Endodermal cell (in vitro differentiated cells): ENCODE measurements around the gene FBXO33. TPM values are rescaled to one million over a fixed set of nuclear protein-coding genes. Genes with fewer than 3 reads are reported as not detected.

ENCODE experiments used
- DNase-seq: peaks from one replicate; pipeline ENCODE4 v3.0.0-alpha.2; 2017
- H3K27ac ChIP-seq: 2 replicates; pipeline ENCODE4 v1.5.1; 2013; ENCODE audit warnings: mild to moderate bottlenecking, low read depth, low read length, moderate library complexity
- H3K27me3 ChIP-seq: 2 replicates; pipeline ENCODE4 v1.6.1; 2013; ENCODE audit warnings: mild to moderate bottlenecking, low read length, moderate library complexity; ENCODE audit not compliant: insufficient read depth, control insufficient read depth, poor library complexity, severe bottlenecking
- H3K36me3 ChIP-seq: 2 replicates; pipeline ENCODE4 v1.7.0; 2013; ENCODE audit warnings: mild to moderate bottlenecking, low read length, moderate library complexity; ENCODE audit not compliant: control insufficient read depth, insufficient read depth
- H3K4me1 ChIP-seq: one replicate; pipeline ENCODE4 v1.7.0; 2013; ENCODE audit warnings: low read length; ENCODE audit not compliant: control insufficient read depth, insufficient read depth
- H3K4me3 ChIP-seq: 2 replicates; pipeline ENCODE4 v1.5.1; 2013; ENCODE audit warnings: mild to moderate bottlenecking, low read length, moderate library complexity
- H3K9ac ChIP-seq: 2 replicates; pipeline ENCODE4 v1.6.1; 2013; ENCODE audit warnings: mild to moderate bottlenecking, low read length, moderate library complexity; ENCODE audit not compliant: poor library complexity, severe bottlenecking; ENCODE audit errors: extremely low read depth
- H3K9me3 ChIP-seq: 2 replicates; pipeline ENCODE4 v1.6.1; 2013; ENCODE audit warnings: mild to moderate bottlenecking, low read length, moderate library complexity; ENCODE audit not compliant: control insufficient read depth
- H3K27ac Mint-ChIP-seq: 2 replicates; pipeline ENCODE4 v1.8.0; 2020; ENCODE audit warnings: mixed read lengths
- H3K27me3 Mint-ChIP-seq: 2 replicates; pipeline ENCODE4 v1.8.0; 2021; ENCODE audit warnings: mild to moderate bottlenecking, mixed read lengths; ENCODE audit not compliant: insufficient read depth
- H3K36me3 Mint-ChIP-seq: 2 replicates; pipeline ENCODE4 v1.8.0; 2020; ENCODE audit warnings: low read depth, mixed read lengths
- H3K4me1 Mint-ChIP-seq: 2 replicates; pipeline ENCODE4 v1.8.0; 2020; ENCODE audit warnings: mixed read lengths
- H3K4me3 Mint-ChIP-seq: 2 replicates; pipeline ENCODE4 v1.8.0; 2020; ENCODE audit warnings: mild to moderate bottlenecking, moderate library complexity, mixed read lengths
- H3K9me3 Mint-ChIP-seq: 2 replicates; pipeline ENCODE4 v1.8.0; 2020; ENCODE audit warnings: mild to moderate bottlenecking, mixed read lengths
- WGBS, 2 experiments: methylation state at CpG; one replicate each; pipeline versions ENCODE4 v1.1.5 to v1.1.7; 2013; ENCODE audit warnings: missing lambda C conversion rate in 2 of 2, mixed read lengths in 1 of 2; ENCODE audit not compliant: insufficient coverage in 1 of 2, insufficient read length in 1 of 2; 5-methylcytosine and 5-hydroxymethylcytosine counted together
- total RNA-seq, 2 donors: library from RNA; stranded (reverse); fragmentation: NEBNext Ultra II Directional in 1 of 2; extraction: Animal tissue kit (Norgen Biotek cat#: 25700) in 1 of 2; gene quantifications; 2 replicates in 1 of 2; 3 replicates in 1 of 2; pipeline ENCODE4 v1.2.1, GENCODE V29; 2021
- TF ChIP-seq, protein P1 (sequence below): fragments of 200-600 bp; sonication (generic); conservative IDR thresholded peaks from 2 replicates; pipeline ENCODE4 v1.5.0; 2021; ENCODE audit warnings: antibody characterized with exemption, mild to moderate bottlenecking

FBXO33 gene
- total RNA-seq, 2 donors from 2014 or later = 10.2 to 12.8 TPM

DNA sequence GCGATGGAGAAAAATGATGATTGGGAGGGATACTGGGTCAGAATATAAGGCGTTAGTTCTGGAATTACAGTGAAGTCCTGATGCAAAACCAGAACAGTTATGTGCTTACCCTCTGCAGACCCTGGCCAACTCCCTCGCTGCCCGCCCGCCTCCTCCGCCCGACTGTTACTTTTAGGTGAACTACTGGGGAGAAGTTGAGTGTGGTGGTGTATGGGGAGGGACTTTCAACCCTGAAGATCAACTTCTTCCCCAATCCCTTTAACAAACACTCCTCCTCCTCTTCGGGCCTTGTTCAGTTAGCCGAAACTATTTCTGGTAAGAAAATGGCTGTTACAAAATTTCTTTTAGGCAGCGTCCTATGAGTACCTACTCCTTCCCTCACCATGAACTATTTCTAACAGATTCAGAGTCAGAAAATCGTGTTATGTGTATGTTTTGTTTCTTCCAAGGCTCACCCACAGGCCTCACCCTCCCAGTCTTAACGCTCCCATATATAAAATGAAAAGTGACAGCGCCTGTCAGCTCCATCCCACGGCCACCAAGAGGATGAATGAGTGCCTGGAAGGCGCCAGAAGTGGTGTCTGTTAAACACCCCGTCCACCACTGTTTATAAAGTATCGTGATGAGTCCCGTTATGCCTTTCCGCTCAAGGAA, 1.3 kb downstream of the FBXO33 start:
- peaks cover 10% of the 10 kb centered on the region for H3K4me1 ChIP-seq
- H3K27me3 ChIP-seq = no peaks in the 10 kb centered on the region
- peak overlapping the region; percentile 100 for H3K9ac ChIP-seq
- H3K9me3 Mint-ChIP-seq = no peaks in the 10 kb centered on the region
- DNase-seq = peak; percentile 44
- no peaks in the 10 kb centered on the region for H3K9me3 ChIP-seq
- H3K27me3 Mint-ChIP-seq = no peaks in the 10 kb centered on the region
- H3K36me3 ChIP-seq = no peaks in the 10 kb centered on the region
- H3K27ac Mint-ChIP-seq = peak overlapping the region; percentile 96
- TF ChIP-seq, protein P1, sequence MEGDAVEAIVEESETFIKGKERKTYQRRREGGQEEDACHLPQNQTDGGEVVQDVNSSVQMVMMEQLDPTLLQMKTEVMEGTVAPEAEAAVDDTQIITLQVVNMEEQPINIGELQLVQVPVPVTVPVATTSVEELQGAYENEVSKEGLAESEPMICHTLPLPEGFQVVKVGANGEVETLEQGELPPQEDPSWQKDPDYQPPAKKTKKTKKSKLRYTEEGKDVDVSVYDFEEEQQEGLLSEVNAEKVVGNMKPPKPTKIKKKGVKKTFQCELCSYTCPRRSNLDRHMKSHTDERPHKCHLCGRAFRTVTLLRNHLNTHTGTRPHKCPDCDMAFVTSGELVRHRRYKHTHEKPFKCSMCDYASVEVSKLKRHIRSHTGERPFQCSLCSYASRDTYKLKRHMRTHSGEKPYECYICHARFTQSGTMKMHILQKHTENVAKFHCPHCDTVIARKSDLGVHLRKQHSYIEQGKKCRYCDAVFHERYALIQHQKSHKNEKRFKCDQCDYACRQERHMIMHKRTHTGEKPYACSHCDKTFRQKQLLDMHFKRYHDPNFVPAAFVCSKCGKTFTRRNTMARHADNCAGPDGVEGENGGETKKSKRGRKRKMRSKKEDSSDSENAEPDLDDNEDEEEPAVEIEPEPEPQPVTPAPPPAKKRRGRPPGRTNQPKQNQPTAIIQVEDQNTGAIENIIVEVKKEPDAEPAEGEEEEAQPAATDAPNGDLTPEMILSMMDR = no peak
- peak overlapping the region; percentile 95 for H3K4me3 Mint-ChIP-seq
- 24 to 29% methylated on average over 6 to 16 of the region's 19 CpGs for WGBS, 2 experiments
- H3K4me1 Mint-ChIP-seq = peaks cover 32% of the 10 kb centered on the region
- H3K4me3 ChIP-seq = peak overlapping the region; percentile 94
- H3K36me3 Mint-ChIP-seq = no peaks in the 10 kb centered on the region
- H3K27ac ChIP-seq = no peak overlapping the region

DNA sequence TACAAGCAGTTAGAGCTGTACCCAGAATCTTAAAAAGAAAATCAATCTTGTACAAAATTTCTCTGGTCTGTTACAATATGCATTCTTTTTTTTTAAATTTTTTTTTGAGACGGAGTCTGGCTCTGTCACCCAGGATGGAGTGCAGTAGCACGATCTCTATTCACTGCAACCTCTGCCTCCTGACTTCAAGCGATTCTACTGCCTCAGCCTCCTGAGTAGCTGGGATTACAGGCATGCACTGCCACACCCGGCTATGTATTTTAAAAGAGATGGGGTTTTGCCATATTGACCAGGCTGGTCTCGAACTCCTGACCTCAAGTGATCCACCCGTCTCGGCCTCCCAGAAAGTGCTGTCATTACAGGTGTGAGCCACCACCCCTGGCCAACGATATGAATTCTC, 4.1 kb downstream of the FBXO33 start:
- Mint-ChIP-seq H3K9me3 (no peaks in the 10 kb centered on the region), H3K27ac (no peak overlapping the region), H3K27me3 (no peaks in the 10 kb centered on the region), H3K4me1 (peaks cover 24% of the 10 kb centered on the region), H3K36me3 (no peaks in the 10 kb centered on the region), H3K4me3 (no peak overlapping the region)
- TF ChIP-seq, protein P1 = no peak
- H3K36me3 ChIP-seq = no peaks in the 10 kb centered on the region
- no peaks in the 10 kb centered on the region for H3K27me3 ChIP-seq
- DNase-seq = no peak
- 93 to 97% methylated on average over 6 to 8 of the region's 8 CpGs for WGBS, 2 experiments
- H3K9ac ChIP-seq = no peak overlapping the region
- peaks cover 7% of the 10 kb centered on the region for H3K4me1 ChIP-seq
- no peak overlapping the region for H3K27ac ChIP-seq
- H3K4me3 ChIP-seq = no peak overlapping the region
- no peaks in the 10 kb centered on the region for H3K9me3 ChIP-seq

DNA sequence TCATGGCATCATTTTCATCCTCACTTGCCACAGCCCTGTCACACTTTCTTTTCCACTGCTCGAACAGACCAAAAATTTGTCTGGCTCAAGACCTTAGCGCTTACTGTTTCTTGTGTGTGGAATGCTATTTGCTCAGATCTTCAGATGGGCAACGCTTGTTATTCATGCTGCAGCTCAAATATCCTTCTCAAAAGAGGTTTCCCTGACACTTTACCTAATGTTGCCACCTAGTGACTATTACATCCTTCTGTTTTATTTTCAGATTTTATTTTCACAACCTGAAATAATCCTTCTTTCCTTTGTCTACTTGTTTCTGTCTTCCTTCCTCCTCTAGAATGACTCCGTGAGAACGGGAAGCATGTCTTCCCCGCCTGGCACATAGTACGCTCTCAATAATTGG, 5.6 kb downstream of the FBXO33 start:
- H3K36me3 Mint-ChIP-seq = no peaks in the 10 kb centered on the region
- H3K9me3 Mint-ChIP-seq = no peaks in the 10 kb centered on the region
- no peaks in the 10 kb centered on the region for H3K9me3 ChIP-seq
- no peak overlapping the region for H3K27ac Mint-ChIP-seq
- 65 to 74% methylated on average over 6 to 7 of the region's 7 CpGs for WGBS, 2 experiments
- no peak overlapping the region for H3K4me3 ChIP-seq
- no peak overlapping the region for H3K4me3 Mint-ChIP-seq
- no peaks in the 10 kb centered on the region for H3K27me3 ChIP-seq
- peaks cover 7% of the 10 kb centered on the region for H3K4me1 ChIP-seq
- no peak for DNase-seq
- TF ChIP-seq, protein P1 = peak; percentile 50
- H3K36me3 ChIP-seq = no peaks in the 10 kb centered on the region
- no peaks in the 10 kb centered on the region for H3K27me3 Mint-ChIP-seq
- H3K4me1 Mint-ChIP-seq = peaks cover 24% of the 10 kb centered on the region
- no peak overlapping the region for H3K27ac ChIP-seq
- H3K9ac ChIP-seq = no peak overlapping the region
